ENCODE data around the gene HHAT. TPM values are rescaled to one million over a fixed set of nuclear protein-coding genes. Genes with fewer than 3 reads are reported as not detected.

Gene HHAT
- total RNA-seq, 1 donor from 2014 or later = 14.7 TPM

GRCh38 chr1:210371916-210372315, 43.2 kb downstream of the HHAT start:
- Mint-ChIP-seq H3K27ac (peak overlapping the region; percentile 62), H3K4me1 (ENCODE audit: low read depth) (peaks cover 26% of the 10 kb centered on the region), H3K9me3 (ENCODE audit: low read depth) (no peaks in the 10 kb centered on the region), H3K36me3 (ENCODE audit: insufficient read depth) (peaks cover 1% of the 10 kb centered on the region), H3K4me3 (ENCODE audit: low read depth) (no peak overlapping the region), H3K27me3 (no peaks in the 10 kb centered on the region)
- DNase-seq (ENCODE audit: low spot score, unreplicated experiment) = no peak
- no peak for TF ChIP-seq CTCF (IDR thresholded peaks at IDR 0.05; ENCODE audit: unreplicated experiment)

GRCh38 chr1:210372491-210372890, 43.8 kb downstream of the HHAT start:
- Mint-ChIP-seq H3K4me1 (ENCODE audit: low read depth) (peaks cover 24% of the 10 kb centered on the region), H3K36me3 (ENCODE audit: insufficient read depth) (peaks cover 1% of the 10 kb centered on the region), H3K4me3 (ENCODE audit: low read depth) (no peak overlapping the region), H3K27me3 (no peaks in the 10 kb centered on the region), H3K27ac (no peak overlapping the region), H3K9me3 (ENCODE audit: low read depth) (no peaks in the 10 kb centered on the region)
- DNase-seq (ENCODE audit: low spot score, unreplicated experiment) = no peak
- no peak for TF ChIP-seq CTCF (IDR thresholded peaks at IDR 0.05; ENCODE audit: unreplicated experiment)

GRCh38 chr1:210372931-210373627, 44.4 kb downstream of the HHAT start:
- H3K9me3 Mint-ChIP-seq (ENCODE audit: low read depth) = no peaks in the 10 kb centered on the region
- no peak for DNase-seq (ENCODE audit: low spot score, unreplicated experiment)
- H3K4me1 Mint-ChIP-seq (ENCODE audit: low read depth) = peaks cover 30% of the 10 kb centered on the region
- peaks cover 1% of the 10 kb centered on the region for H3K36me3 Mint-ChIP-seq (ENCODE audit: insufficient read depth)
- H3K4me3 Mint-ChIP-seq (ENCODE audit: low read depth) = no peak overlapping the region
- TF ChIP-seq CTCF (IDR thresholded peaks at IDR 0.05; ENCODE audit: unreplicated experiment) = no peak
- H3K27me3 Mint-ChIP-seq = no peaks in the 10 kb centered on the region
- H3K27ac Mint-ChIP-seq = peak overlapping the region; percentile 97

- no peak for TF ChIP-seq CTCF (IDR thresholded peaks at IDR 0.05; ENCODE audit: unreplicated experiment)
- no peak overlapping the region for H3K4me3 Mint-ChIP-seq (ENCODE audit: low read depth)
- H3K27me3 Mint-ChIP-seq = no peaks in the 10 kb centered on the region
- H3K4me1 Mint-ChIP-seq (ENCODE audit: low read depth) = peaks cover 30% of the 10 kb centered on the region
- H3K36me3 Mint-ChIP-seq (ENCODE audit: insufficient read depth) = peaks cover 1% of the 10 kb centered on the region
- no peak for DNase-seq (ENCODE audit: low spot score, unreplicated experiment)
- H3K27ac Mint-ChIP-seq = peak overlapping the region; percentile 97
- no peaks in the 10 kb centered on the region for H3K9me3 Mint-ChIP-seq (ENCODE audit: low read depth)
Measured at GRCh38 chr1:210373628-210373877, 44.9 kb downstream of the HHAT start.

GRCh38 chr1:210373878-210374599, 45.3 kb downstream of the HHAT start:
- Mint-ChIP-seq H3K27me3 (no peaks in the 10 kb centered on the region), H3K4me1 (ENCODE audit: low read depth) (peaks cover 32% of the 10 kb centered on the region), H3K4me3 (ENCODE audit: low read depth) (no peak overlapping the region), H3K27ac (peak overlapping the region; percentile 97), H3K9me3 (ENCODE audit: low read depth) (no peaks in the 10 kb centered on the region), H3K36me3 (ENCODE audit: insufficient read depth) (peaks cover 1% of the 10 kb centered on the region)
- TF ChIP-seq CTCF (IDR thresholded peaks at IDR 0.05; ENCODE audit: unreplicated experiment) = peak; percentile 75
- DNase-seq (ENCODE audit: low spot score, unreplicated experiment) = peak; percentile 15
